HG03066 (cell line): ENCODE results near the gene PTGS2.

Source experiments
- ATAC-seq: cut with Tn5 transposase; IDR thresholded peaks from one replicate; pipeline ENCODE4 v1.9.1; 2021; ENCODE audit warnings: low read depth; ENCODE audit not compliant: unreplicated experiment

Gene PTGS2

DNA sequence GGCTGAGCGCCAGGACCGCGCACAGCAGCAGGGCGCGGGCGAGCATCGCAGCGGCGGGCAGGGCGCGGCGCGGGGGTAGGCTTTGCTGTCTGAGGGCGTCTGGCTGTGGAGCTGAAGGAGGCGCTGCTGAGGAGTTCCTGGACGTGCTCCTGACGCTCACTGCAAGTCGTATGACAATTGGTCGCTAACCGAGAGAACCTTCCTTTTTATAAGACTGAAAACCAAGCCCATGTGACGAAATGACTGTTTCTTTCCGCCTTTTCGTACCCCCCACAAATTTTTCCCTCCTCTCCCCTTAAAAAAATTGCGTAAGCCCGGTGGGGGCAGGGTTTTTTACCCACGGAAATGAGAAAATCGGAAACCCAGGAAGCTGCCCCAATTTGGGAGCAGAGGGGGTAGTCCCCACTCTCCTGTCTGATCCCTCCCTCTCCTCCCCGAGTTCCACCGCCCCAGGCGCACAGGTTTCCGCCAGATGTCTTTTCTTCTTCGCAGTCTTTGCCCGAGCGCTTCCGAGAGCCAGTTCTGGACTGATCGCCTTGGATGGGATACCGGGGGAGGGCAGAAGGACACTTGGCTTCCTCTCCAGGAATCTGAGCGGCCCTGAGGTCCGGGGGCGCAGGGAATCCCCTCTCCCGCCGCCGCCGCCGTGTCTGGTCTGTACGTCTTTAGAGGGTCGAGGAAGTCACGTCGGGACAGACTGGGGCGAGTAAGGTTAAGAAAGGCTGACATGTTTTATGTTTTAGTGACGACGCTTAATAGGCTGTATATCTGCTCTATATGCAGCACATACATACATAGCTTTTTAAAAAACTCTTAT, at the start of gene PTGS2:
Gene PTGS2, minus strand, starts transcription at position 179 of the 817 bp plus-strand sequence. Its CDS starts 133 bp downstream, at position 46.
- peak; percentile 91 for ATAC-seq

GRCh38 chr1:186722711-186723309, 42.6 kb upstream of the PTGS2 start:
- peak; percentile 65 for ATAC-seq

DNA sequence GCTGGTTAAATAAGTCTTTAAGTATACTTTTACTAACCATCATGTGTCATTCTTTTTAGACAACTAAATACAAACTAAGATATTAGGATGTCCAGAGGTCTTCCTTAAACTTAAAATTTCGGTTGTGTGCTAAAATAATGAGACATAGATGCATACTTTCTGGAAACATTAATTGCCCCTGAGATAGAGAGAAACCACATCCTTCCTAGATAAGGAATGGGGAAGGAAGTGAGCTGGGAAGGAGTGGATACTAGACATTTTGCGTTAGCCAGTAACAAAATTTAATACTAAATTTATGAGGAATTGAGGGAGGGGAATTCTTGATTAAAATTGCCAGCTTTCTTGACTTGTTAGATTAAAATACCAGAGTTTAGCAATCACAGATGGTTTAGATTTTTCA, 37.1 kb upstream of the PTGS2 start:
- ATAC-seq: no peak

DNA sequence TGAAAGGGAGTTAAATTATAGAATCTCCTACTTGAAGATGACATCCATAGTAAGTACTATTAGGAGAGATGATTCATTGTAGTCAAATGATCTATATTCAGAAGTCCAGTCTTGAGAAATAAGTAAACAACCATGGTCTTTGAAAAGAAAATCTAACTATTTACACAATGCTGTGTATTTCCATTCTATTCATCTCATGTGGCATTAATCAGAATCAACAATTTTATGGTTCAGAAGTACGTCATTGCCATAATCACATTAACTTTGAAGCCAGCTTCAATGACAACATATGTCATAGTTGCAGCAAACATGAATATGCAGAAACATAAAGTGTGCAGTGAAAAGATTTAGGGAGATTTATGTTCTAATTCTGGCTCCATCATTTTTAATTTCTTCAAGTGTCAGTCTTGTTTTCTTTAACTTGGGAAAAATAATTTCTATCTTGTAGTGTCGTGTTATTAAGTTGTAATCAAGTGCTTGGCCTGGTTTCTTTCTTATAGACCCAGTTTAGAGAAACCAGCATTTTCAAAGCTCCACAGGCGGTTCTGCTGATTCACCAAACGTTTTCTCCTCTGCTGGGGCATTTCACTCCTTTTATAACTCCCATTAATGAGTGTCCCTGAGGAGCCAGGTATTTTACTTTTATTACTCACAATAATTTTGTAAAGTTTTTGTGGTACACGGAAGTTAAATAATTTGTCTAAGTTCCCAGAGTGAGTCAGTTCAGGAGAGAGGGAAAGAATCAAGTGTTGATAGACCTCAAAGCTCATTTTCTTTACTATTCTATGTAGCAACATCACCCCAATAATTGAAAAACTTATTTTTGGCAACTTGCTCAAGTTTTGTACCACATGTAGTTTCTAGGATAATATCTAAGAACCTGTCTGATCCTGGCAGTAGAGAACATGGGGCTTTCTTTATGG, 35.9 kb upstream of the PTGS2 start:
- no peak for ATAC-seq

DNA sequence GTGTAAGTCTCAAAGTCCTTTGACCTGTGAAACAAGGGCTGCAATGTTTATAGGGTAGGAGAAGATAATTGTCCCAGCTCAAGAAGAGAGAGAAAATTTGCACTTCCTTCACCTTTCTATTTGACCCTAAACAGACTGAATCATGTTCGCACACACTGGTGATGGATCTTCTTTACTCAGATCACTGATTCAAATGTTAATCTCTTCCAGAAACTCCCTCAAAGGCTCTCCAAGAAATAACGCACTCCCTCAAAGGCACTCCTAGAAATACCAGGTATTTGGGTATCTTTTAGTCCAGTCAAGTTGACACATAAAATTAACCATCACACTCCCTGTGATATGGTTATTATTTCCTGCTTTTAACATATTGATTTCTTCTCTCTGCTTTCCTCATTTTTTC, 30.5 kb upstream of the PTGS2 start:
- no peak for ATAC-seq

- ATAC-seq: no peak
Observed at GRCh38 chr1:186708694-186709097, 28.5 kb upstream of the PTGS2 start.

DNA sequence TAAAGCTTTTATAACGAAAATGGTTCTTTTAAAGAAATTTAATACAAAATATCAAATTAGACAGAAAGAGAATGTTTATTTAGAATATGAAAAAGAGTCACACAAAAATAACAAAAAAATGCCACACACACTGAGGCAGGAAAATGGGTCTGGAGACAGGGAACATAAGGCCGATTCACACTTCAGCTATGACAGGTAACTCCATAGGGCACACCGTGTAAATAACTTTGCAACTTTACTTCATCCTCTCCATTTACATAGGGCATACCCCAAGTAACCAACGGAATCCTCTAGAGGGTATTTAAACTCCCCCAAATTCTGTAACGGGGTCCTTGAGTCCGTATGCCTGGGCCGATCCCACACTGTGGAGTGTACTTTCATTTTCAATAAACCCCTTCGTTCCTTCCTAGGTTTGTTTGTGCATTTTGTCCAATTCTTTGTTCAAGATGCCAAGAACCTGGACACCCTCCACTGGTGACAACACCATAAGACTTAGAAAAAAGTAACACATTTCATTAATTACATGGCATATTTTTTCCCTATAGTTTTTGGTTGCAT, 23.1 kb upstream of the PTGS2 start:
- no peak for ATAC-seq

DNA sequence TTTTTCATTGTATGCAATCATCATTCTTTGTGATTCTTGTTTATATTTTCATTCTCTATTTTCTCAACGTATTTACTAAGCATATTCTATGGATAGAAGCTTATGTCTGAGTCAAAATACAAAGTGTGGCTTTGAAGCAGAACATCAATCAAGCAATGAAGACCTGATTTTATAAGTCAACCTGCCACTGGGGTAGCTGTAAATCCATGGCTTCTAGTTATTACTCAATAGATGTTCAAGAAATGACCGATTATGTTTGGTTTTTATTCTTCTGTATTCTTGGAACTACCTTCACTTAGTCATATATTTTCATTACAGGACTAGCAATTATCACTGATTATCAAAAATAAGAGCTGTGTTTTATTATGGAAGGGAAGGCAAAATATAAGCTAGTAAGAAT, 20.5 kb upstream of the PTGS2 start:
- ATAC-seq: no peak

- no peak for ATAC-seq
Observed at GRCh38 chr1:186699519-186699918, 19.3 kb upstream of the PTGS2 start.

DNA sequence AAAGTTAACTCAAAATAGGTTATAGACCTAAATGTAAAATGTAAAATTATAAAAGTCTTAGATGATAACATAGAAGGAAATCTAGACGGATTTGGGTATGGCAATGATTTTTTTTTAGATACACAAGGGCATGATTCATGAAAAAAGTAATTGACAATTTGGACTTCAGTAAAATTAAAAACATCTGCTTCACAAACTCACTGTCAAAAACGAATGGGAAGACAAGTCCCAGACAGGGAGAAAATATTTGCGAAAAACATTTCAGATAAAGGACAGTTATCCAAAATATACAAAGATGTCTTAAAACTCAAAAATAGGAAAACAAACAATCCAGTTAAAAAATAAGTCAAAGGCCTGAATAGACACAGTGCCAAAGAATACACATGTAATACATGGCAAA, 9.7 kb upstream of the PTGS2 start:
- ATAC-seq: no peak

- ATAC-seq: no peak
Observed at GRCh38 chr1:186689376-186689775, 9.2 kb upstream of the PTGS2 start.

DNA sequence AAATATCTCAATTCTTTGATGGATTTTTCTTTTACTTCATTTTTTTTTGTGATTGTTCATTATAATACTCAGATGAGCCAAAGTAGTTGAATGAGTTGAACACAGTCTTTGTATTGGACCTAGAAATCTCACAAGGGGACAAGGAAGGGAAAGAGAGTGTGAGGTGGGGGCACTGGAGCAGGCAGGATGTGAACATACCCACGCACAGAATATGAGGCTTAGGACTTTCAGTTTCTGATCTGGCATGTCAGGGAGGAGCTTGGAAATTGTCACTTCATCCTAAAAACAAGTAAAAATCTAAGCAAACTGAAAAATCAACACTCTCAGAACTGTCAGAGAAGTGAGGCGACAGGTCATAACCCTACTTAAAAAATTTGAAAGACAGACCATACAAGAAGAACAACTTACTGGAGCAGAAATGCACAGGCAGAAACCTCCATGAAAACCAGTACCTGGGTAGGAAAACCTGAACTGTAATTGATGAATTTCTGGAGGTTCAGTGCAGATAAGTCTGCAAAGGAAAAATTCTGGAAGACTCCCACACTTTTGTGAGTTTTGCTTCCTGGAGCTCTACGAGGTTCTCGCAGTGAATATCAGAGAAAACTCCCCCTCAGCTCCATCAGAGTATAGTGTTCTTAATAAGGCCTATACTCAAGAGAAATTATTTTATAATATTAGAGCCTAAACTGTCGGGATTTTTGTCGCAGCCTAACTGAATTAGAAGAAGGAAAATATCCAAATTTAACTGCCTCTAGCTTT, 3.6 kb upstream of the PTGS2 start:
- no peak for ATAC-seq

DNA sequence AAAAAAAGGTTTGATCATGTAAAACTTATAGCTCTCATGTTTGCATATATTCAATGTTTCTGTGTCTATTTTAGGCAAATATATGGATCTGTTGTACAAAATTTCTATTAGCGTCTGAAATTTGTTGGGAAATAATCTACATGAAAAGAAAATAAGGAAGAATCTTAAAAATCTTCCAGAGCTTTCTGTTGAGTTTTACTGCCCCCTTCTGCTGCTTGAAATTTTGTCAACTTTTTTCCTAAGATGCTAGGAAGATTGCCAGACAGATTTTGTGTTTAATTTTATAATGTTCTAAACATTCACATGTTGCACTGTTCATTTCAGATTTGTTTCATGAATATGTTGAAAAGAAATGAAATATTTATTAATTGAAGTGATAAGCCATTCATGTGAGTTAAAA, 2.5 kb upstream of the PTGS2 start:
- ATAC-seq: no peak

- ATAC-seq: no peak
Observed at GRCh38 chr1:186681801-186682200, 1.6 kb upstream of the PTGS2 start.

GRCh38 chr1:186681121-186681520, 898 bp upstream of the PTGS2 start:
- ATAC-seq: no peak

DNA sequence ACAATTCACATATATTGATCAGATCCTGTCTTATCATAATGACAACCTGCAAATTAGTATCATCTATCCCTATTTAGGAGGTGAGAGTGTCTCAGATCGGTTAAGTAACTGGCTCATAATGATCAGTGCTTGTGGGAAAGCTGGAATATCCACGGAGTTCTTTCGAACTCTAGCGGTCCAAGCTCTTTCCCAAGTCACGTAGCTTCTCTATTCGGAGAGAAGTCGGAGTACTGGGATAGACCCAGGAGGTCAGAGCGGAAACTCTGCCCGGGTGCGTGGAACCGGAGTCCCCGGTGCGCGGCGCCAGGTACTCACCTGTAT, 339 bp downstream of the PTGS2 start:
- no peak for ATAC-seq

DNA sequence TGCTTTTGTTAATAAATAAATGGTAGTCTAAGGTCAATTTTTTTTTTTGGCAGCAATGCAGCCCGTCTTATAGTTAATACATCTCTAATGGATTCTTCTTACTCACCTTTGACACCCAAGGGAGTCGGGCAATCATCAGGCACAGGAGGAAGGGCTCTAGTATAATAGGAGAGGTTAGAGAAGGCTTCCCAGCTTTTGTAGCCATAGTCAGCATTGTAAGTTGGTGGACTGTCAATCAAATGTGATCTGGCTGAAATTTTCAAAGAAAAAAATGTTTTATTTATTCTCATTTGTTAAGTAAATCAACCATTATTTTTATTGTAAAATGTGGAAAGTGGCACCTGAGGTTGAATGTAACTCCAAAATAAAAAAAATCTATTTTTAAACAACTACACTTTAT, 2.1 kb downstream of the PTGS2 start:
- ATAC-seq: no peak

GRCh38 chr1:186672596-186672995, 7.6 kb downstream of the PTGS2 start:
- no peak for ATAC-seq

DNA sequence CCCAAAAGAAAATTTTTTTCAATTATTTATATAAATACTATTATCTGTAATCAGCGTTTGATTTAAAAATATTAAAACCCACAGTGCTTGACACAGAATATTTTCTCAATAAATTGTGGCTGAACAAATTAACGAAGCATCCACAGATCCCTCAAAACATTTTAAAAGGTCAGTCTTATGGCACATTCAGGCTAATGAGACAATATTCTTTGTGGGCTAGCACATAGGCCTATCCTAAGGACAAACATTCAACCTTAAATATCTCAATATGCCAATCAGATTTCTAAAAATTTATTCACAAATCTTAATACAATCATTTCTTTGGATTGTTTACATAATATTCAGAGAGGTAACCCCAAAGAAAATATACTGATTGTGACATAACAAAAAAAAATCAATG, 8.1 kb downstream of the PTGS2 start:
- no peak for ATAC-seq

GRCh38 chr1:186671136-186671825, 8.9 kb downstream of the PTGS2 start:
- ATAC-seq: no peak
